Endothelial cell of umbilical vein (primary cell): ENCODE measurements around the gene PAQR7. TPM values are rescaled to one million over a fixed set of nuclear protein-coding genes. Genes with fewer than 3 reads are reported as not detected.

Source experiments
- BruUV-seq: library from RNA; stranded (reverse); fragments of 400-500 nt; replicated peaks from 2 replicates; lab custom pipeline; 2021; lab: Mats Ljungman, UMichigan
- CTCF ChIA-PET: fragments of 300-600, 350-600 bp; sonication (Branson Sonifier 250); formaldehyde crosslinking; loops from one replicate; lab custom pipeline; 2021; ENCODE audit warnings: antibody characterized with exemption, inconsistent platforms; lab: Charles Lee
- POLR2A ChIA-PET: fragments of 300-600, 350-600 bp; sonication (Branson Sonifier 250); formaldehyde crosslinking; loops from one replicate; lab custom pipeline; 2021; ENCODE audit warnings: antibody characterized with exemption, inconsistent platforms; lab: Charles Lee
- DNase-seq: peaks from one replicate; pipeline ENCODE4 v3.0.0-alpha.2; 2011; ENCODE audit warnings: low read depth, low spot score
- FAIRE-seq: peaks from 2 replicates; lab custom pipeline; 2011; peaks lifted over from hg19 to GRCh38; lab: Jason Lieb, UNC
- H2AFZ ChIP-seq: 2 replicates; pipeline ENCODE4 v1.6.0; 2012; ENCODE audit warnings: low read depth, low read length, control low read depth, inconsistent platforms
- H3K27ac ChIP-seq: 2 replicates; pipeline ENCODE4 v1.5.1; 2011; ENCODE audit warnings: low read depth, mild to moderate bottlenecking, control low read depth, low read length, moderate library complexity; ENCODE audit not compliant: insufficient read depth
- H3K27me3 ChIP-seq, 2 experiments: 2 replicates each; pipeline versions ENCODE4 v1.6.0 to v1.6.1; 2011; ENCODE audit warnings: low read length in 2 of 2, mixed read lengths in 1 of 2; ENCODE audit not compliant: control insufficient read depth in 2 of 2, insufficient read depth in 2 of 2
- H3K36me3 ChIP-seq, 2 experiments: 2 replicates in 1 of 2; 3 replicates in 1 of 2; pipeline ENCODE4 v1.5.1; 2011; ENCODE audit warnings: low read length in 2 of 2, mild to moderate bottlenecking in 1 of 2, moderate library complexity in 1 of 2; ENCODE audit not compliant: control insufficient read depth in 2 of 2, insufficient read depth in 2 of 2; ENCODE audit errors: extremely low read depth in 1 of 2
- H3K4me1 ChIP-seq: 3 replicates; pipeline ENCODE4 v1.5.1; 2011; ENCODE audit warnings: mild to moderate bottlenecking, low read length; ENCODE audit not compliant: control insufficient read depth, insufficient read depth; ENCODE audit errors: extremely low read depth
- H3K4me2 ChIP-seq: 2 replicates; pipeline ENCODE4 v1.6.1; 2011; ENCODE audit warnings: low read length, control low read depth, mixed read lengths; ENCODE audit not compliant: insufficient read depth
- H3K4me3 ChIP-seq, 3 experiments: fragments of 200-600 bp in 1 of 3; sonication (generic), shearing (Covaris generic) in 1 of 3; replicated peaks in 1 of 3; 2 replicates each; pipeline ENCODE4 v1.5.1; 2011 to 2016; ENCODE audit warnings: control low read depth in 3 of 3, low read length in 3 of 3, mild to moderate bottlenecking in 2 of 3, inconsistent platforms in 1 of 3, low read depth in 1 of 3, moderate library complexity in 1 of 3; ENCODE audit not compliant: insufficient read depth in 1 of 3
- H3K79me2 ChIP-seq: 2 replicates; pipeline ENCODE4 v1.6.0; 2012; ENCODE audit warnings: low read length, inconsistent platforms; ENCODE audit not compliant: control insufficient read depth, insufficient read depth
- H3K9ac ChIP-seq: replicated peaks from 2 replicates; pipeline ENCODE3; 2011; ENCODE audit warnings: low read length, control low read depth; ENCODE audit not compliant: insufficient read depth; ENCODE audit errors: extremely low read depth
- H3K9me1 ChIP-seq: replicated peaks from 3 replicates; pipeline ENCODE4 v1.6.0; 2011; ENCODE audit warnings: mild to moderate bottlenecking, low read length; ENCODE audit not compliant: control insufficient read depth, insufficient read depth; ENCODE audit errors: extremely low read depth
- H3K9me3 ChIP-seq: replicated peaks from 2 replicates; pipeline ENCODE4 v1.5.1; 2012; ENCODE audit warnings: low read length, inconsistent platforms; ENCODE audit not compliant: control insufficient read depth, insufficient read depth
- H4K20me1 ChIP-seq: replicated peaks from 2 replicates; pipeline ENCODE3; 2011; ENCODE audit warnings: mild to moderate bottlenecking, low read length; ENCODE audit not compliant: control insufficient read depth, insufficient read depth; ENCODE audit errors: extremely low read depth
- EZH2 ChIP-seq: IDR thresholded peaks from 2 replicates; pipeline ENCODE4 v1.6.1; 2012; ENCODE audit warnings: borderline replicate concordance, low read depth, mild to moderate bottlenecking, moderate library complexity, low read length, inconsistent platforms; ENCODE audit not compliant: severe bottlenecking
- FOS ChIP-seq: IDR thresholded peaks from 2 replicates; pipeline ENCODE4 v1.6.1; 2011; ENCODE audit warnings: mild to moderate bottlenecking, low read length, moderate library complexity, borderline replicate concordance; ENCODE audit not compliant: insufficient read depth
- GATA2 ChIP-seq: IDR thresholded peaks from 2 replicates; pipeline ENCODE4 v1.7.0; 2011; ENCODE audit warnings: low read depth, mild to moderate bottlenecking, moderate library complexity, mixed read lengths, low read length; ENCODE audit not compliant: insufficient read length, insufficient read depth
- JUN ChIP-seq: IDR thresholded peaks from 2 replicates; pipeline ENCODE4 v1.6.1; 2011; ENCODE audit warnings: borderline replicate concordance, low read depth; ENCODE audit not compliant: insufficient read length, insufficient read depth
- MYC ChIP-seq: IDR thresholded peaks from one replicate; pipeline ENCODE4 v1.6.1; 2011; ENCODE audit warnings: mild to moderate bottlenecking, low read depth, low read length
- POLR2A ChIP-seq: IDR thresholded peaks from 2 replicates; pipeline ENCODE4 v1.6.1; 2012; ENCODE audit warnings: low read depth, mild to moderate bottlenecking, control low read depth, low read length
- POLR2AphosphoS5 ChIP-seq: IDR thresholded peaks from 2 replicates; pipeline ENCODE4 v1.6.1; 2012; ENCODE audit warnings: low read depth, mild to moderate bottlenecking, control low read depth, low read length, moderate library complexity; ENCODE audit not compliant: insufficient read depth
- dilution Hi-C: fragments of 300-500 bp; cut with MboI; formaldehyde crosslinking; loops from one replicate; pipeline ENCODE4 v1.15.0; 2019; ENCODE audit warnings: low sequenced_read_pairs; ENCODE audit not compliant: extremely low pct_ligation_motif_present
- intact Hi-C: fragments of 100-400 bp; cut with micrococcal nuclease; formaldehyde crosslinking; loops from one replicate; pipeline ENCODE4 v1.10.0; 2022
- polyA plus RNA-seq, 4 experiments: library from polyadenylated mRNA; depleted of rRNA in 3 of 4; stranded (reverse) in 3 of 4; unstranded in 1 of 4; fragments of >200 nt; gene quantifications; 2 replicates each; pipeline versions ENCODE4 v1.2.1 to v1.2.3, GENCODE V29; 2011 to 2012; ENCODE audit warnings: missing spikeins in 1 of 4
- total RNA-seq: library from RNA; stranded (reverse); gene quantifications from 2 replicates; pipeline ENCODE4 v1.2.3, GENCODE V29; 2021
- TF ChIP-seq, protein P1 (sequence below): IDR thresholded peaks from 2 replicates; pipeline ENCODE4 v1.6.1; 2011; ENCODE audit not compliant: insufficient read depth, insufficient read length
- TF ChIP-seq, protein P2 (sequence below), 2 donors: IDR thresholded peaks; 1 replicate in 1 of 2; 2 replicates in 1 of 2; pipeline ENCODE4 v1.5.1; 2011; ENCODE audit warnings: low read length in 2 of 2, mild to moderate bottlenecking in 2 of 2, moderate library complexity in 2 of 2, control low read depth in 1 of 2, inconsistent platforms in 1 of 2, low read depth in 1 of 2; ENCODE audit not compliant: insufficient read depth in 1 of 2; ENCODE audit errors: extremely low read depth in 1 of 2

PAQR7 gene
- total and polyA plus RNA-seq, 2 donors (not counting 3 experiments of a cell fraction or from before 2014, with no cell fraction given) = 8.4 to 10.8 TPM

DNA sequence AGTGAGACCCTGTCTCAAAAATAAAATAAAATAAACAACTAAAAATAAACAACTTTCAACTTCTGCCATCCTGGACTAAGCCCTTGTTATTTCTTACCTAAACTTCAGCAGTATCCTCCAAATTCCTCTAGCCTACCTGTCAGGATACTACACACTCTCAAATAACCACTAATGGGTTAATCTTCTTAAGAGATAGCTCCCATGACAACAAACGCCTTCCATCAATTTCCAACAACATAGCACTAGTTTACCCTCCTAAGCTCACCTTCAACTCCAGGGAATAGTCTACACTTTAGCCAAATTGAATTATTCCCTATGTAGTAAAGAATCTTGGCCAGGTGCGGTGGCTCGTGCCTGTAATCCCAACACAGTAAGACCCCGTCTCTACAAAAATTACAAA, 27.6 kb downstream of the PAQR7 start:
- CTCF ChIA-PET = interaction anchor here (0.8 to 1.7 kb wide), 2 partner anchors 9 to 47 kb away, joined by 3 to 5 read pairs; no protein-coding TSS in a partner anchor
- no peaks in the 10 kb centered on the region for H3K36me3 ChIP-seq
- no peaks in the 10 kb centered on the region for H3K9me3 ChIP-seq
- FAIRE-seq = no peak
- no peak overlapping the region for H3K4me3 ChIP-seq
- no peak overlapping the region for H3K4me2 ChIP-seq
- no peaks in the 10 kb centered on the region for H3K9me1 ChIP-seq
- H3K9ac ChIP-seq = no peak overlapping the region
- peaks cover 7% of the 10 kb centered on the region for H3K4me1 ChIP-seq
- no peaks in the 10 kb centered on the region for H4K20me1 ChIP-seq
- intact Hi-C loops = no loop called here
- POLR2A ChIA-PET = no interaction called here
- no TSS peak for BruUV-seq
- H2AFZ ChIP-seq = no peak overlapping the region
- H3K27ac ChIP-seq = no peak overlapping the region
- DNase-seq = no peak
- TF ChIP-seq GATA2 = no peak
- no peak for TF ChIP-seq FOS
- TF ChIP-seq POLR2AphosphoS5 = no peak
- TF ChIP-seq, protein P1, sequence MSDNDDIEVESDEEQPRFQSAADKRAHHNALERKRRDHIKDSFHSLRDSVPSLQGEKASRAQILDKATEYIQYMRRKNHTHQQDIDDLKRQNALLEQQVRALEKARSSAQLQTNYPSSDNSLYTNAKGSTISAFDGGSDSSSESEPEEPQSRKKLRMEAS = no peak
- no peak for TF ChIP-seq MYC
- TF ChIP-seq, protein P2, sequence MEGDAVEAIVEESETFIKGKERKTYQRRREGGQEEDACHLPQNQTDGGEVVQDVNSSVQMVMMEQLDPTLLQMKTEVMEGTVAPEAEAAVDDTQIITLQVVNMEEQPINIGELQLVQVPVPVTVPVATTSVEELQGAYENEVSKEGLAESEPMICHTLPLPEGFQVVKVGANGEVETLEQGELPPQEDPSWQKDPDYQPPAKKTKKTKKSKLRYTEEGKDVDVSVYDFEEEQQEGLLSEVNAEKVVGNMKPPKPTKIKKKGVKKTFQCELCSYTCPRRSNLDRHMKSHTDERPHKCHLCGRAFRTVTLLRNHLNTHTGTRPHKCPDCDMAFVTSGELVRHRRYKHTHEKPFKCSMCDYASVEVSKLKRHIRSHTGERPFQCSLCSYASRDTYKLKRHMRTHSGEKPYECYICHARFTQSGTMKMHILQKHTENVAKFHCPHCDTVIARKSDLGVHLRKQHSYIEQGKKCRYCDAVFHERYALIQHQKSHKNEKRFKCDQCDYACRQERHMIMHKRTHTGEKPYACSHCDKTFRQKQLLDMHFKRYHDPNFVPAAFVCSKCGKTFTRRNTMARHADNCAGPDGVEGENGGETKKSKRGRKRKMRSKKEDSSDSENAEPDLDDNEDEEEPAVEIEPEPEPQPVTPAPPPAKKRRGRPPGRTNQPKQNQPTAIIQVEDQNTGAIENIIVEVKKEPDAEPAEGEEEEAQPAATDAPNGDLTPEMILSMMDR (IDR thresholded peaks at IDR 0.05; ENCODE audit: extremely low read depth in 1 of 2, insufficient read depth in 1 of 2, low read depth in 1 of 2, low read length in 2 of 2) = no peak
- TF ChIP-seq JUN = no peak
- no peak for TF ChIP-seq POLR2A
- TF ChIP-seq EZH2 = no peak
- dilution Hi-C loops = no loop called here
- peaks cover 7% of the 10 kb centered on the region for H3K79me2 ChIP-seq
- H3K27me3 ChIP-seq = no peaks in the 10 kb centered on the region
